Omental fat pad (tissue), 4 donors: ENCODE data around the gene LMOD1. TPM values are rescaled to one million over a fixed set of nuclear protein-coding genes. Genes with fewer than 3 reads are reported as not detected.
A peak's percentile ranks its signal among the peaks of the same experiment; 100 is the strongest.

ENCODE experiments used
- ATAC-seq: fragments of 150-250 bp; one replicate; pipeline ENCODE4 v1.9.1; 2016; ENCODE audit warnings: mild to moderate bottlenecking, moderate library complexity; ENCODE audit not compliant: low FRiP score
- DNase-seq: peaks from one replicate; pipeline ENCODE4 v3.0.0-alpha.2; 2019; ENCODE audit warnings: low spot score
- total RNA-seq, 4 donors: library from RNA; depleted of rRNA; stranded (reverse); fragments of >200 nt; gene quantifications; one replicate each; pipeline ENCODE4 v1.1.0, GENCODE V29; 2016
- TF ChIP-seq, protein P1 (sequence below), 3 donors: fragments of 450-650 bp; IDR thresholded peaks; one replicate each; pipeline ENCODE4 v1.5.1; 2016 to 2017; ENCODE audit warnings: antibody characterized with exemption in 3 of 3, mild to moderate bottlenecking in 3 of 3, moderate library complexity in 2 of 3

LMOD1 gene
- total RNA-seq, 4 donors from 2014 or later, result 30.2 to 124 (median 35.8) TPM

- TF ChIP-seq, protein P1, sequence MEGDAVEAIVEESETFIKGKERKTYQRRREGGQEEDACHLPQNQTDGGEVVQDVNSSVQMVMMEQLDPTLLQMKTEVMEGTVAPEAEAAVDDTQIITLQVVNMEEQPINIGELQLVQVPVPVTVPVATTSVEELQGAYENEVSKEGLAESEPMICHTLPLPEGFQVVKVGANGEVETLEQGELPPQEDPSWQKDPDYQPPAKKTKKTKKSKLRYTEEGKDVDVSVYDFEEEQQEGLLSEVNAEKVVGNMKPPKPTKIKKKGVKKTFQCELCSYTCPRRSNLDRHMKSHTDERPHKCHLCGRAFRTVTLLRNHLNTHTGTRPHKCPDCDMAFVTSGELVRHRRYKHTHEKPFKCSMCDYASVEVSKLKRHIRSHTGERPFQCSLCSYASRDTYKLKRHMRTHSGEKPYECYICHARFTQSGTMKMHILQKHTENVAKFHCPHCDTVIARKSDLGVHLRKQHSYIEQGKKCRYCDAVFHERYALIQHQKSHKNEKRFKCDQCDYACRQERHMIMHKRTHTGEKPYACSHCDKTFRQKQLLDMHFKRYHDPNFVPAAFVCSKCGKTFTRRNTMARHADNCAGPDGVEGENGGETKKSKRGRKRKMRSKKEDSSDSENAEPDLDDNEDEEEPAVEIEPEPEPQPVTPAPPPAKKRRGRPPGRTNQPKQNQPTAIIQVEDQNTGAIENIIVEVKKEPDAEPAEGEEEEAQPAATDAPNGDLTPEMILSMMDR (IDR thresholded peaks at IDR 0.05), result no peak
- no peak for ATAC-seq
- no peak for DNase-seq
Measured at GRCh38 chr1:201983380-201983805, 37.0 kb upstream of the LMOD1 start.

DNA sequence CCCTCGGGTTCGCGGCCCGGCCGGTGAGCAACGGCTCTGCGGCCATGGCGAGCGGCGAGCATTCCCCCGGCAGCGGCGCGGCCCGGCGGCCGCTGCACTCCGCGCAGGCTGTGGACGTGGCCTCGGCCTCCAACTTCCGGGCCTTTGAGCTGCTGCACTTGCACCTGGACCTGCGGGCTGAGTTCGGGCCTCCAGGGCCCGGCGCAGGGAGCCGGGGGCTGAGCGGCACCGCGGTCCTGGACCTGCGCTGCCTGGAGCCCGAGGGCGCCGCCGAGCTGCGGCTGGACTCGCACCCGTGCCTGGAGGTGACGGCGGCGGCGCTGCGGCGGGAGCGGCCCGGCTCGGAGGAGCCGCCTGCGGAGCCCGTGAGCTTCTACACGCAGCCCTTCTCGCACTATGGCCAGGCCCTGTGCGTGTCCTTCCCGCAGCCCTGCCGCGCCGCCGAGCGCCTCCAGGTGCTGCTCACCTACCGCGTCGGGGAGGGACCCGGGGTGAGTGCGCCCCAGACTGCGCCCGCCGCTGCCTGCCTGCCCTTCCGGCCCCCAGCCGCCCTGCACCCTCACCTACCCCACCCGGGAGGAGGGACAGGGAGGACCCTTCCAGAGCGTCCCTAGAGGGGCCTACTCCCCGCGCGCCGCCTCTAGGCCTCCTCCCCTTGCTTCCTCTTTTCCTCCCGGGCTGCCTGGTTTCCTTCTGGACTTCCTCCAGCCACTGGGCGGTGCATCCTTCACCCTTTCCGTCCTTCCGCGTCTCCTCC, 36.5 kb upstream of the LMOD1 start, which contains the start of gene RNPEP:
Gene RNPEP (plus strand): TSS at position 26 of the 757 bp plus-strand sequence. CDS start 19 bp downstream, at position 45.
- DNase-seq (peak; percentile 46), ATAC-seq (peak; percentile 90)
- TF ChIP-seq, protein P1 (IDR thresholded peaks at IDR 0.05), result no peak

DNA sequence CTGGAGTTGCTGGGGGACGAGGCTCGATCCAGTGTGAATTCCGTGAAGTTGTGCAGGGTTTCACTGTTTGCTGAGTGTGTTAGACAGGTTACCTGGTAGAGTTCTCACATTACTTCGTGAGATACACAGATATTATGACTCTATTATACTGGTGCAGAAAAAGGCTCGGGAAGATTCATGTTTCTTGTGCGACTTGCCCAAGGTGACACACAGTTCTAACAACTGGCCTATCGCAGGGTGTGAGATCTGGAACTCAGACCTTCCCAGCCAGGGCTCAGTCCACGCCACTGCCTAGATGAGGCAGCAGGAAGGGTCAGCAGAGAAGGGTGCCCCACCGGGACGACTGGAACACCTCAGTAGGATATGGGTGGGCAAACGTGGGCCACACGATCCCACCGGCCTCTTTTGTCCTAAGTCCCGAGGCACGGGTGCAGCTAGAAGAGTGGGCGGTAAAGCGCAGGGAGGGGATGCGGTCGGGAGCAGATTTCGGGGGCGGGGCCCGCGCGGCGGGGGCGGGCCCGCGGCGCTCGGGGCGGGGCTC, 35.8 kb upstream of the LMOD1 start:
- DNase-seq, result peak; percentile 50
- no peak for ATAC-seq
- TF ChIP-seq, protein P1 (IDR thresholded peaks at IDR 0.05), result no peak

DNA sequence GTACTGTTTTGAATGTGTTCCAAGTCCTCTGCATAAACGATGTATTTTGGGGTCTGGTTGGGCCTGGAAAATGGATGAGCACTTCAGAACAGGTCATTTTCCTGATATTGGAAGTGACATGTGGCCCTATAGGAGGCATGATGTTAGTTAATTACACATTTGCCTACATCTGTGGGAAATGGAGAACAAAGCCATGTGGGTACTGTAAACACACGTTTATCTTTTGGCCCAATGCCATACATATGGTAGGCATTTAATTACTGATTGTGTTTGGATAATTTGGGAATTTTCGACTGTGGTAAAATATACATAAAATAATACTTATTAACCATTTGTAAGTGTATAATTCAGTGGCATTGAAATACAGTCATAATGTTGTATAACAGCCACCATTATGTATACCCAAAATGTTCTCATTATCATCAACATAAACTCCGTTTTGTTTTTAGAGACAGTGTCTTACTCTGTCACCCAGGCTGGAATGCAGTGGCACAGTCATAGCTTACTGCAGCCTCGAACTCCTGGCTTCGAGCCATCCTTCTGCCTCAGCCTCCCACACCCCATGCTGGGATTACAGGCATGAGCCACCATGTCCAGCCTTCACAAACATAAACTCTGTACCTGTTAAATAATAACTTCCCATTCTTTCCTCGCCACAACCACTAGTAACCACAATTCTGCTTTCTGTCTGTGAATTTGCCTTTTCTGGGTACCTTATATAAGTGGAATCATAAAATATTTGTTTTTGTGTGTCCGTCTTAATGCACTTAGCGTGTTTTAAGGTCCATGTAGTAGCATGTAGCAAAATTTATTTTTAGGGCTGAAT, 24.2 kb upstream of the LMOD1 start:
- TF ChIP-seq, protein P1 (IDR thresholded peaks at IDR 0.05), result no peak
- no peak for ATAC-seq

DNA sequence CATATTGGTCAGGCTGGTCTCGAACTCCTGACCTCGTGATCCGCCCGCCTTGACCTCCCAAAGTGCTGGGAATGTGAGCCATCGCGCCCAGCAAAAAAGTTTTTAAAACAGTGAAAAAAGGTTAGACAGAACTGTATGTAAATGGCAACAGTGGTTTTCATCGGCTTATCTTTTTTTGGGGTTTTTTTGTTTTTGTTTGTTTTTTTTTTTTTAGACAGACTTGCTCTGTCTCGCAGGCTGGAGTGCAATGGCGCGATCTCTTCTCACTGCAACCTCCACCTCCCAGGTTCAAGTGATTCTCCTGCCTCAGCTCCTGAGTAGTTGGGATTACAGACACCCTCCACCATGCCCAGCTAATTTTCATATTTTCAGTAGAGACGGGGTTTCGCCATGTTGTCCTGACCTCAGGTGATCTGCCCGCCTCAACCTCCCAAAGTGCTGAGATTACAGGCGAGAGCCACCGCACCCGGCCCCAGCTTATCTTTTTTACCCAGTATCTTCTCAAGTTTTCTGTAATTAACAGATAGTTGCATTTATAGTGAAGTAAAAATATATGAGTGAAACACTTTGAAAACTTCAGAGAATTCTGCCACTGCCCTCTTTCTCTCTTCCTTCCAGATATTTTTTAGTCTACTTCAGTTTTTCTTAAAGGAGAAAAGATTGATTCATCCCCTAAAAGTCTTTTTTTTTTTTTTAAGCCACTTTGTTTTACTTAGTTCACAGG, 22.0 kb upstream of the LMOD1 start:
- DNase-seq (no peak), ATAC-seq (no peak)
- TF ChIP-seq, protein P1 (IDR thresholded peaks at IDR 0.05), result no peak

More for the DNA sequence above, 24.2 kb upstream of the LMOD1 start:
- no peak for DNase-seq

DNA sequence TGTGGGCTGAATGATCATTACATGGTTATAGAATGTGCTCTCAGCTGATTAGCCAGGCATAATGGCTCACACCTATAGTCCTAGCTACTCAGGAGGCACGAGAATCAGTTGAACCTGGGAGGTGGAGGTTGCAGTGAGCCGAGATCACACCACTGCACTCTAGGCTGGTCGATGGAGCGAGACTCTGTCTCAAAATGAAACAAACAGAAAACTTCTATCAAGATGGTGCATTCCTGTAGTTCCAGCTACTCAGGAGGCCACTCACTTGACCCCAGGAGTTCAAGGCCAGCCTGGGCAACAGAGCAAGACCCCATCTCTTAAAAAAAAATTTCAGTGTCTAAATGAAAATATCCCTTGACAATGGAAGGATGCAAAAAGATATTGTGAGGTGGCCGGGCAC, 19.8 kb upstream of the LMOD1 start:
- ATAC-seq (no peak), DNase-seq (no peak)
- TF ChIP-seq, protein P1 (IDR thresholded peaks at IDR 0.05), result no peak
